ENCODE results near the gene RNF212. TPM values are rescaled to one million over a fixed set of nuclear protein-coding genes. Genes with fewer than 3 reads are reported as not detected.

Gene RNF212
- total and polyA plus RNA-seq, 9 of the 15 experiments (the other 6 are each of a cell fraction or from before 2014, with no cell fraction given), result 0.04 TPM; not detected in 8

DNA sequence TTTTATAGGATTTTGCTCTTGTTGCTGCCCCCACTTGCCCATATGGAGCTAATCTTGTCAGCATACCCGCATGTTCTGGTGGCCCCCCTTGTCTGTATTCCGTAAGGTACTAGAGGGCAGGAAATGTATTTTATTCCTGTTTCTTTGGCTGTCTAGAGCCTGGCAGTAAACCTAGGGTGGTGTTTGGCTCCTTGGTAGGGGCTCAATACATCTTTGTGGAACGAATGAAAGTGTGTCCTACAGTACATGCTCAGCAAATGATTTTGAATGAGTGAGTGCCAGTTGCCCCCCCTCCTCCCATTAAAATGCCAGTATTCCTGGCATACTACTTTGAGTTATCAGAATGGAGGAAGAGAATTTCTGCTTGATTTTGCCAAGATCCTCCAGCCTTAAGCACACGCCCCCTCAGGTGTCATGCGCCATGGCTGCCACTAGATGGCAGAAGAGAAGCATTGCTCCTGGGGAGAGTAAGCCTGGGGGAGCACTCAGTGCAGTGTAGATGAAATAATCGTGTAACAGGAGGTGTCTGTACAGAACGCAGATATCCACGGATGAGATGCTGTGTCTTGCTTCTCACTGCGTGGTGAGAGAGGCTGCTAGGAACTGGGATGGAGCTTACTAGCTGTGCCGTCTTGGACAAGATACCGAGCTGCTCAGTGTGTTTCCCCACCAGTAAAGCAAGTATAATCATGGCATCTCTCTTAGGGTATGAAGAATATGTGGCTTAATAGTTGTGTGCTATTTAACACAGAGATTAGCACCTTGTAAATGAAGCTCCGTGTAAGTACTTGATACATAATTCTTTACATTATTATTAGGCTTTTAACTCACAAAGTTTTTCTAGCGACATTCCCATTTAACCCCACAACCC, 17.2 kb upstream of the RNF212 start (continued):
- TF ChIP-seq REST (IDR thresholded peaks at IDR 0.05; ENCODE audit: borderline replicate concordance) (peak; percentile 88), REST (CRISPR knock-in tag; IDR thresholded peaks at IDR 0.05; ENCODE audit: low read depth) (no peak), SETDB1 (IDR thresholded peaks at IDR 0.05; ENCODE audit: low read length) (peak; percentile 45), CBX5 (IDR thresholded peaks at IDR 0.05; ENCODE audit: borderline replicate concordance, low read depth) (no peak), CHD7 (IDR thresholded peaks at IDR 0.05; ENCODE audit: low read depth, low read length) (no peak), ZNF197 (CRISPR knock-in tag; IDR thresholded peaks at IDR 0.05; ENCODE audit: low read depth) (no peak), EGR1 (conservative IDR thresholded peaks at IDR 0.05) (peak; percentile 82)

Measured in K562 (cell line).